Heart left ventricle (tissue), 13 donors: ENCODE measurements around the gene WDR86.

Source experiments
- POLR2A ChIP-seq, 2 donors: fragments of 450-650 bp; IDR thresholded peaks; one replicate each; pipeline ENCODE4 v1.6.1; 2017; ENCODE audit warnings: antibody characterized with exemption in 2 of 2, mild to moderate bottlenecking in 2 of 2, moderate library complexity in 2 of 2
- TF ChIP-seq, protein P1 (sequence below), 12 donors: fragments of 200-600 bp; sonication (generic) in 4 of 12; IDR thresholded peaks; one replicate each; pipeline versions ENCODE4 v1.5.0 to v1.8.0; 2018 to 2022; ENCODE audit warnings: antibody characterized with exemption in 12 of 12, mild to moderate bottlenecking in 5 of 12
- donor health status: ischemic (EF 13 %, LVEDD 7.1; RV severe dilation, severe dysfunction).
- donor health status: DM: no; HTN: yes; CAD: no.
- donor health status: DM: no; HTN: no; CAD: no.
- donor health status: ischemic (EF 25% LVEDD 6.9; RV normal size, moderate dysfunction).
- donor health status: ischemic (EF 25% LVEDD 5.7; RV mildly dilated, moderate dysfunction).
- donor health status: ischemic (EF 35%, LVEDD 5.7; RV mildly dilated, moderate dysfunction).
- donor health status: nonischemic (EF 11% LVEDD 7.7; RV severe dilation, severe dysfunction).
- donor health status: DM: yes; HTN: yes; CAD: no.
- donor health status: PGD.
- donor health status: ischemic (EF 29% LVEDD 5.4; RV normal size, mild dysfunction).
- donor health status: nonischemic (EF 23%, LVEDD 6.1; RV moderate dilation, normal function).

- TF ChIP-seq, protein P1, sequence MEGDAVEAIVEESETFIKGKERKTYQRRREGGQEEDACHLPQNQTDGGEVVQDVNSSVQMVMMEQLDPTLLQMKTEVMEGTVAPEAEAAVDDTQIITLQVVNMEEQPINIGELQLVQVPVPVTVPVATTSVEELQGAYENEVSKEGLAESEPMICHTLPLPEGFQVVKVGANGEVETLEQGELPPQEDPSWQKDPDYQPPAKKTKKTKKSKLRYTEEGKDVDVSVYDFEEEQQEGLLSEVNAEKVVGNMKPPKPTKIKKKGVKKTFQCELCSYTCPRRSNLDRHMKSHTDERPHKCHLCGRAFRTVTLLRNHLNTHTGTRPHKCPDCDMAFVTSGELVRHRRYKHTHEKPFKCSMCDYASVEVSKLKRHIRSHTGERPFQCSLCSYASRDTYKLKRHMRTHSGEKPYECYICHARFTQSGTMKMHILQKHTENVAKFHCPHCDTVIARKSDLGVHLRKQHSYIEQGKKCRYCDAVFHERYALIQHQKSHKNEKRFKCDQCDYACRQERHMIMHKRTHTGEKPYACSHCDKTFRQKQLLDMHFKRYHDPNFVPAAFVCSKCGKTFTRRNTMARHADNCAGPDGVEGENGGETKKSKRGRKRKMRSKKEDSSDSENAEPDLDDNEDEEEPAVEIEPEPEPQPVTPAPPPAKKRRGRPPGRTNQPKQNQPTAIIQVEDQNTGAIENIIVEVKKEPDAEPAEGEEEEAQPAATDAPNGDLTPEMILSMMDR (IDR thresholded peaks at IDR 0.05): no peak
- TF ChIP-seq POLR2A (IDR thresholded peaks at IDR 0.05): no peak
These were observed 43.5 kb upstream of the WDR86 start for GRCh38 chr7:151453326-151453791.
